HFFc6 (cell line): ENCODE results near the gene ATP8A2. TPM values are rescaled to one million over a fixed set of nuclear protein-coding genes. Genes with fewer than 3 reads are reported as not detected.

Experiments
- DNase-seq: peaks from one replicate; pipeline ENCODE4 v3.0.0-alpha.2; 2018
- H3K27ac Mint-ChIP-seq: 2 replicates; pipeline ENCODE4 v1.8.0; 2020; ENCODE audit warnings: mild to moderate bottlenecking, mixed read lengths
- H3K27me3 Mint-ChIP-seq: 2 replicates; pipeline ENCODE4 v1.8.0; 2021; ENCODE audit warnings: mild to moderate bottlenecking, moderate library complexity, mixed read lengths; ENCODE audit not compliant: insufficient read depth
- H3K36me3 Mint-ChIP-seq: 2 replicates; pipeline ENCODE4 v1.8.0; 2021; ENCODE audit warnings: low read depth, mixed read lengths
- H3K4me1 Mint-ChIP-seq: 2 replicates; pipeline ENCODE4 v1.8.0; 2020; ENCODE audit warnings: low read depth, mixed read lengths
- H3K4me3 Mint-ChIP-seq: 2 replicates; pipeline ENCODE4 v1.8.0; 2020; ENCODE audit warnings: mild to moderate bottlenecking, moderate library complexity, mixed read lengths
- H3K9me3 Mint-ChIP-seq: 2 replicates; pipeline ENCODE4 v1.8.0; 2020; ENCODE audit warnings: mild to moderate bottlenecking, mixed read lengths
- total RNA-seq, 6 experiments: library from RNA; stranded (reverse); fragmentation: NEBNext Ultra II Directional; extraction: Animal tissue kit (Norgen Biotek cat#: 25700); gene quantifications; 2 replicates in 1 of 6; 3 replicates in 5 of 6; pipeline ENCODE4 v1.2.3, GENCODE V29; 2021
- TF ChIP-seq, protein P1 (sequence below): fragments of 200-600 bp; sonication (generic); IDR thresholded peaks from 2 replicates; pipeline ENCODE4 v1.5.0; 2021; ENCODE audit warnings: antibody characterized with exemption, mild to moderate bottlenecking

The ATP8A2 gene
- total RNA-seq, 6 experiments from 2014 or later: 0.02 TPM; not detected in 5

DNA sequence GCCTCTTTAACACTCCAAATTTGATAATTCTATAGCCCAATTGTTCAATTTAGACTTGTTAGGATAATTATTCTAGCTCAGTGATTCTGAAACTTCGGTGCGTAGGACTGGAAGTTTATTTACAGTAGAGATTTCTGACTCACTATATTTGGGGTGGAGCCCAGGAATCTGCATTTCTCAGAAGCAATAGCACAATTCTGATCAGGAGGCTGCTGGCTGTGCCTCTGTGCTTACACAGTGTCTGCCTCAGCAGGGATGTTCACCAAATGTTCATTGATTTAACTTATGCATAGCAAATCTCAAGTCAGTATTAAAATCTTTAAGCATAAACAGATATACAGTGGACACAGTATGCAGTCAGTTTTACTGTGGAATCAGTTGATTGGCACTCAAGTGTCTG, 45.8 kb downstream of the ATP8A2 start:
- no peak overlapping the region for H3K27ac Mint-ChIP-seq
- DNase-seq: no peak
- H3K4me1 Mint-ChIP-seq: no peaks in the 10 kb centered on the region
- TF ChIP-seq, protein P1, sequence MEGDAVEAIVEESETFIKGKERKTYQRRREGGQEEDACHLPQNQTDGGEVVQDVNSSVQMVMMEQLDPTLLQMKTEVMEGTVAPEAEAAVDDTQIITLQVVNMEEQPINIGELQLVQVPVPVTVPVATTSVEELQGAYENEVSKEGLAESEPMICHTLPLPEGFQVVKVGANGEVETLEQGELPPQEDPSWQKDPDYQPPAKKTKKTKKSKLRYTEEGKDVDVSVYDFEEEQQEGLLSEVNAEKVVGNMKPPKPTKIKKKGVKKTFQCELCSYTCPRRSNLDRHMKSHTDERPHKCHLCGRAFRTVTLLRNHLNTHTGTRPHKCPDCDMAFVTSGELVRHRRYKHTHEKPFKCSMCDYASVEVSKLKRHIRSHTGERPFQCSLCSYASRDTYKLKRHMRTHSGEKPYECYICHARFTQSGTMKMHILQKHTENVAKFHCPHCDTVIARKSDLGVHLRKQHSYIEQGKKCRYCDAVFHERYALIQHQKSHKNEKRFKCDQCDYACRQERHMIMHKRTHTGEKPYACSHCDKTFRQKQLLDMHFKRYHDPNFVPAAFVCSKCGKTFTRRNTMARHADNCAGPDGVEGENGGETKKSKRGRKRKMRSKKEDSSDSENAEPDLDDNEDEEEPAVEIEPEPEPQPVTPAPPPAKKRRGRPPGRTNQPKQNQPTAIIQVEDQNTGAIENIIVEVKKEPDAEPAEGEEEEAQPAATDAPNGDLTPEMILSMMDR: no peak
- no peak overlapping the region for H3K4me3 Mint-ChIP-seq
- H3K27me3 Mint-ChIP-seq: no peaks in the 10 kb centered on the region; the same call in 1 of the 2 replicates
- no peaks in the 10 kb centered on the region; the same call in none of the 2 replicates for H3K9me3 Mint-ChIP-seq
- no peaks in the 10 kb centered on the region for H3K36me3 Mint-ChIP-seq

DNA sequence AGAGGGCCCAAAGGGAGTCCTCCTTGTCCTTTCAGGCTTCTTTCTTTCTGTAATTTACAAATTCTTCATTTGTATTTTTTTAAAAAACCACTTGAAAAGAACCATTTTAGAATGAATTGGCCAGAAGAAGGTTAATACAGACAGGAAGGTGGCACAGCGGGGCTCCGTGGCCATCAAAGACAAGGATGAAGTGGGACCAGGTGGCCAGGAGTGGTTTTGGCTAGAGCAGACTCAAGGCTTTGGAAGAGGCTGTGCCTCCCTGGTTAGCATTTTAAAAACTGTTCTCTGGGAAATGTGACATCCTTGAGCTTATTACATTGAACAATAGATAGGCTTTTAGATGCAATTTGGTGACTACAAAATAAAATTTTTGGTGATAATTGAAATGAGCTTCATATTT, 48.4 kb downstream of the ATP8A2 start:
- H3K36me3 Mint-ChIP-seq: no peaks in the 10 kb centered on the region
- no peaks in the 10 kb centered on the region; the same call in none of the 2 replicates for H3K9me3 Mint-ChIP-seq

DNA sequence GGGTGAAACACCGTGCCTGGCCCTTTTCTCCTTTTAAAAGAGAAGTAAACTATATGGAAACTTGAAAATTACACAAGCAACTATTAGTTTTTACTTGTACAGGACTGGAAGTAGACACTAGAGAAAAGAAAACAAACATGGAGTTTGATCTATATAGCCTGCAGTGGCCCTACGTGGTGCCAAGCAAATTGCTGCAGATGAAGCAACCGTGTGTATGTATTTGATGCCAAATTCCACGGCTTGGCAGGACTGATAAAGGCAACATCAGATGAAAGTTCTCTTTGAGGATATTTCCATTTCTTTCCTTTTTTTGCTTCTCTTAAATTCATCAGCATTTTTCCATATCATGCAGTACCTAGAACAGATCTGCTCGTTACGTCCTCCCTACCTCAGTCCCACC, 49.8 kb downstream of the ATP8A2 start:
- no peaks in the 10 kb centered on the region for H3K4me1 Mint-ChIP-seq

More for the DNA sequence above, 48.4 kb downstream of the ATP8A2 start:
- H3K4me1 Mint-ChIP-seq: no peaks in the 10 kb centered on the region
- no peaks in the 10 kb centered on the region; the same call in 1 of the 2 replicates for H3K27me3 Mint-ChIP-seq
- DNase-seq: no peak
- H3K4me3 Mint-ChIP-seq: no peak overlapping the region
- no peak overlapping the region for H3K27ac Mint-ChIP-seq
- TF ChIP-seq, protein P1: no peak

DNA sequence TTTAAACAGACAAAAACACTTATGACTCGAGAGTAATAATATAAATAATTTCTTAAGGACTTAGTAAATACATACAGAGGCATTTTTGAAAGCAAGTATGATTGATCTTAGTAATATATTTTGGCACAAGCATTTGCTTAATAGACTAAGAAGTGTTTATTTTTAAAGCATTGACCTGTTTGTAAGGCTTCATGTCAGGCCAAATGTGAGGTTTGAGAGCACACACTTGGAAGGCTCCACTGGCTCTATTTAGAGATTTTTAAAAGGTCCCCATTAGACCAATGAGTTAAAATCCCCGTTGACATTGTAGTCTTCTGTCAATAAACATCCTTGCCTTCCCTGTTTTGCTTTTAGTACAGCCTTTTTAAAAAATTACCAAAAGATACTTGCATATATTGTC, 50.4 kb downstream of the ATP8A2 start:
- no peak for DNase-seq
- TF ChIP-seq, protein P1: no peak
- H3K4me3 Mint-ChIP-seq: no peak overlapping the region
- H3K9me3 Mint-ChIP-seq: peaks cover 9% of the 10 kb centered on the region
- no peaks in the 10 kb centered on the region; the same call in 1 of the 2 replicates for H3K27me3 Mint-ChIP-seq
- H3K4me1 Mint-ChIP-seq: no peaks in the 10 kb centered on the region
- H3K36me3 Mint-ChIP-seq: no peaks in the 10 kb centered on the region
- H3K27ac Mint-ChIP-seq: no peak overlapping the region

More for the DNA sequence above, 49.8 kb downstream of the ATP8A2 start:
- DNase-seq: no peak
- Mint-ChIP-seq H3K9me3 (peaks cover 9% of the 10 kb centered on the region), H3K27me3 (no peaks in the 10 kb centered on the region; the same call in 1 of the 2 replicates), H3K4me3 (no peak overlapping the region), H3K27ac (no peak overlapping the region), H3K36me3 (no peaks in the 10 kb centered on the region)
- TF ChIP-seq, protein P1: no peak

DNA sequence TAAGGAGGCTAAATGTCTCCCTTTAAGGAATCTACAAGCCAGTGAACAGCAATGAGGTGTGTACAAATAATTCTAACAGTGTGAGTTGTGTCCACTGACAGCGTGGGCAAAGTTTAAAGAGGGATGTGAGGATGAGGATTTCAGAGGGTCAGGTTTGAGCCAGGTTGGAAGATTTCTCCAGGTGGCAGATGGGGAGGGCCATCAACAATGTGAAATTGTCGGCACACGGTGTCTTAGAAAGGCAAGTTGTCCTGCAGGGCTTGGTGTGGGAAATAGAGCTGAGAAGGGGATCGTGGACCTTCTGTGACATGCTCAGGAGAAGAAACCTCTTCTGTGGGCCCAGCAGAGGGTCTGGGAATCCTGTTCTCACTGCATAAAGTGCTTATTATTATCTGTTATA, 52.1 kb downstream of the ATP8A2 start:
- Mint-ChIP-seq H3K36me3 (no peaks in the 10 kb centered on the region), H3K27ac (no peak overlapping the region), H3K27me3 (no peaks in the 10 kb centered on the region; the same call in 1 of the 2 replicates), H3K4me3 (no peak overlapping the region), H3K4me1 (no peaks in the 10 kb centered on the region), H3K9me3 (peaks cover 17% of the 10 kb centered on the region)
- TF ChIP-seq, protein P1: no peak
- DNase-seq: no peak

DNA sequence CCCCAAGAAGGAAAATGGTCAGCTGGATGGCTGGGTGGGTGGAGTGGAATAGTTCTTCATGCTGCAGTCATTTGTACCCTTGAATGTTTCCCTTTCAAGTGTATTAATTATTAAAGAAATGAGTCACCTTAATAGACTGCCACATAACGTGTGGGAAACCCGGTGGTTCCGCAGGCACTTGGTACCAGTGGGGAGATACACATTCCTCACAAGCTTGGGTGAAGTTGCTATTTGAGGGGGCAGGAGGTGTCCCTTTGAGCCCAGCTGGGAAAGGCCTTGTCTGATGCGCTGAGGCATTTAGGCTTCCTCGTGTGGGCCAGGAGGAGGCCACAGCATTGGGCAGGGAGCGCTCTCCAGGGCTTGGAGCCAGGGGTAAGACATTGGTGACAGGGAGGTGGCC, 57.7 kb downstream of the ATP8A2 start:
- Mint-ChIP-seq H3K9me3 (peaks cover 32% of the 10 kb centered on the region), H3K27me3 (no peaks in the 10 kb centered on the region; the same call in 1 of the 2 replicates), H3K36me3 (no peaks in the 10 kb centered on the region), H3K27ac (no peak overlapping the region), H3K4me3 (no peak overlapping the region), H3K4me1 (no peaks in the 10 kb centered on the region)
- TF ChIP-seq, protein P1: no peak
- DNase-seq: no peak
